OCI-LY1 (cell line): ENCODE measurements around the gene DNAH14.

Source experiments
- H2AFZ ChIP-seq: fragments of 200-600 bp; sonication (generic), shearing (Covaris generic); 2 replicates; pipeline ENCODE4 v1.6.0; 2014; ENCODE audit warnings: antibody characterized with exemption, mild to moderate bottlenecking, low read length
- H3F3A ChIP-seq: fragments of 200-600 bp; sonication (generic), shearing (Covaris generic); 2 replicates; pipeline ENCODE4 v1.6.0; 2014; ENCODE audit warnings: mild to moderate bottlenecking, antibody characterized with exemption, low read length, moderate library complexity; ENCODE audit not compliant: insufficient read depth
- H3K27ac ChIP-seq: fragments of 200-600 bp; sonication (generic); 2 replicates; pipeline ENCODE4 v1.5.1; 2014; ENCODE audit warnings: low read length, mixed run types, mild to moderate bottlenecking, low read depth; ENCODE audit not compliant: poor library complexity, severe bottlenecking
- H3K27me3 ChIP-seq: fragments of 200-600 bp; sonication (generic); 2 replicates; pipeline ENCODE4 v1.6.0; 2014; ENCODE audit warnings: antibody characterized with exemption, mild to moderate bottlenecking, low read length, moderate library complexity; ENCODE audit not compliant: insufficient read depth
- H3K36me3 ChIP-seq: fragments of 200-600 bp; sonication (generic); 2 replicates; pipeline ENCODE4 v1.6.1; 2014; ENCODE audit warnings: mild to moderate bottlenecking, antibody characterized with exemption, low read length, moderate library complexity, mixed read lengths; ENCODE audit not compliant: insufficient read depth
- H3K4me1 ChIP-seq: fragments of 200-600 bp; sonication (generic); 2 replicates; pipeline ENCODE4 v1.5.1; 2014; ENCODE audit warnings: mild to moderate bottlenecking, low read length, moderate library complexity; ENCODE audit not compliant: insufficient read depth, severe bottlenecking
- H3K4me2 ChIP-seq: fragments of 200-600 bp; sonication (generic), shearing (Covaris generic); 2 replicates; pipeline ENCODE4 v1.6.1; 2014; ENCODE audit warnings: low read length
- H3K4me3 ChIP-seq: fragments of 200-600 bp; sonication (generic); 2 replicates; pipeline ENCODE4 v1.5.1; 2014; ENCODE audit warnings: low read length, low read depth, mild to moderate bottlenecking, mixed read lengths; ENCODE audit not compliant: poor library complexity, severe bottlenecking
- H3K79me2 ChIP-seq: fragments of 200-600 bp; shearing (Covaris generic); 2 replicates; pipeline ENCODE4 v1.6.1; 2016; ENCODE audit warnings: mixed run types, low read length, mixed read lengths; ENCODE audit not compliant: insufficient read depth
- H3K9ac ChIP-seq: fragments of 200-600 bp; sonication (generic), shearing (Covaris generic); 2 replicates; pipeline ENCODE4 v1.6.1; 2014; ENCODE audit warnings: mild to moderate bottlenecking, low read length, mixed read lengths
- H3K9me2 ChIP-seq: fragments of 200-600 bp; sonication (generic), shearing (Covaris generic); 2 replicates; pipeline ENCODE4 v1.6.1; 2014; ENCODE audit warnings: low read depth, mild to moderate bottlenecking, low read length, mixed read lengths
- H3K9me3 ChIP-seq: fragments of 200-600 bp; shearing (Covaris generic); 2 replicates; pipeline ENCODE4 v1.6.1; 2014; ENCODE audit warnings: low read length, mixed read lengths
- H4K20me1 ChIP-seq: fragments of 200-600 bp; sonication (generic), shearing (Covaris generic); 2 replicates; pipeline ENCODE4 v1.6.0; 2016; ENCODE audit warnings: mild to moderate bottlenecking, low read length; ENCODE audit not compliant: insufficient read depth
- CTCF ChIP-seq: fragments of 200-600 bp; sonication (generic), shearing (Covaris generic); IDR thresholded peaks from 2 replicates; pipeline ENCODE4 v1.5.1; 2017; ENCODE audit warnings: mild to moderate bottlenecking, antibody characterized with exemption, low read length, moderate library complexity, mixed read lengths
- EZH2 ChIP-seq: fragments of 200-600 bp; sonication (generic), shearing (Covaris generic); IDR thresholded peaks from 2 replicates; pipeline ENCODE4 v1.8.0; 2017; ENCODE audit warnings: borderline replicate concordance, mixed run types, mild to moderate bottlenecking, antibody characterized with exemption, low read length, moderate library complexity, mixed read lengths

The DNAH14 gene

GRCh38 chr1:224894915-224895314, 34.6 kb upstream of the DNAH14 start:
- Histone ChIP-seq H3K9me3 (no peaks in the 10 kb centered on the region), H3K4me1 (no peaks in the 10 kb centered on the region), H3K27ac (no peak overlapping the region), H4K20me1 (no peaks in the 10 kb centered on the region), H3K9me2 (no peaks in the 10 kb centered on the region), H3K27me3 (no peaks in the 10 kb centered on the region), H3K79me2 (no peaks in the 10 kb centered on the region), H3K9ac (no peak overlapping the region), H3K36me3 (no peaks in the 10 kb centered on the region), H2AFZ (no peak overlapping the region), H3K4me2 (no peak overlapping the region), H3K4me3 (no peak overlapping the region), H3F3A (no peaks in the 10 kb centered on the region)
- TF ChIP-seq EZH2 (no peak), CTCF (no peak)

GRCh38 chr1:224896130-224896781, 33.2 kb upstream of the DNAH14 start:
- Histone ChIP-seq H3K9ac (no peak overlapping the region), H3K27ac (no peak overlapping the region), H3K36me3 (no peaks in the 10 kb centered on the region), H3F3A (no peaks in the 10 kb centered on the region), H3K4me1 (no peaks in the 10 kb centered on the region), H3K4me3 (no peak overlapping the region), H2AFZ (no peak overlapping the region), H3K9me3 (no peaks in the 10 kb centered on the region), H3K9me2 (no peaks in the 10 kb centered on the region), H3K79me2 (no peaks in the 10 kb centered on the region), H3K27me3 (no peaks in the 10 kb centered on the region), H3K4me2 (no peak overlapping the region), H4K20me1 (no peaks in the 10 kb centered on the region)
- TF ChIP-seq EZH2, result no peak
- TF ChIP-seq CTCF, result no peak

GRCh38 chr1:224897529-224898327, 31.7 kb upstream of the DNAH14 start:
- Histone ChIP-seq H2AFZ (no peak overlapping the region), H3K9me2 (no peaks in the 10 kb centered on the region), H3K4me1 (no peaks in the 10 kb centered on the region), H3K9ac (no peak overlapping the region), H3F3A (no peaks in the 10 kb centered on the region), H3K9me3 (no peaks in the 10 kb centered on the region), H3K79me2 (no peaks in the 10 kb centered on the region), H3K36me3 (no peaks in the 10 kb centered on the region), H3K4me2 (no peak overlapping the region), H3K27ac (no peak overlapping the region), H3K27me3 (no peaks in the 10 kb centered on the region), H3K4me3 (no peak overlapping the region), H4K20me1 (no peaks in the 10 kb centered on the region)
- TF ChIP-seq EZH2 (no peak), CTCF (no peak)
